Common myeloid progenitor, CD34-positive (primary cell): ENCODE data around the gene LIMS2.

Experiments
- CTCF ChIA-PET: fragments of 350-600 bp; sonication (Branson Sonifier 250); formaldehyde crosslinking; loops from one replicate; lab custom pipeline; 2021; ENCODE audit warnings: antibody characterized with exemption; lab: Charles Lee
- POLR2A ChIA-PET: fragments of 350-600 bp; sonication (Branson Sonifier 250); formaldehyde crosslinking; loops from one replicate; lab custom pipeline; 2021; ENCODE audit warnings: antibody characterized with exemption; lab: Charles Lee
- DNase-seq, 3 donors: peaks; one replicate each; pipeline versions ENCODE4 v3.0.0 to v3.0.0-alpha.2; 2013
- H3K27ac ChIP-seq, 2 experiments: 1 replicate in 1 of 2; 2 replicates in 1 of 2; pipeline ENCODE4 v1.7.0; 2013; ENCODE audit warnings: inconsistent platforms in 2 of 2, low read length in 2 of 2, mild to moderate bottlenecking in 2 of 2, low read depth in 1 of 2, moderate library complexity in 1 of 2; ENCODE audit not compliant: severe bottlenecking in 2 of 2, insufficient read depth in 1 of 2, poor library complexity in 1 of 2
- H3K27me3 ChIP-seq, 5 experiments: replicated peaks in 2 of 5; 1 replicate in 3 of 5; 2 replicates in 2 of 5; pipeline versions ENCODE4 v1.6.1 to v1.7.0; 2013; ENCODE audit warnings: low read length in 4 of 5, mild to moderate bottlenecking in 2 of 5, moderate library complexity in 2 of 5, inconsistent platforms in 1 of 5; ENCODE audit not compliant: insufficient read depth in 5 of 5, control insufficient read depth in 4 of 5
- H3K36me3 ChIP-seq, 4 experiments: 1 replicate in 2 of 4; 2 replicates in 2 of 4; pipeline versions ENCODE4 v1.6.1 to v1.7.0; 2013; ENCODE audit warnings: low read length in 3 of 4, control low read depth in 1 of 4, mild to moderate bottlenecking in 1 of 4; ENCODE audit not compliant: control insufficient read depth in 4 of 4, insufficient read depth in 4 of 4
- H3K4me1 ChIP-seq, 4 experiments: 1 replicate in 3 of 4; 2 replicates in 1 of 4; pipeline versions ENCODE4 v1.6.1 to v1.7.1; 2013; ENCODE audit warnings: low read length in 3 of 4, mild to moderate bottlenecking in 3 of 4, control low read depth in 1 of 4, inconsistent platforms in 1 of 4, moderate library complexity in 1 of 4; ENCODE audit not compliant: control insufficient read depth in 4 of 4, insufficient read depth in 4 of 4; ENCODE audit errors: control extremely low read depth in 1 of 4
- H3K4me3 ChIP-seq, 7 experiments: 1 replicate in 4 of 7; 2 replicates in 3 of 7; pipeline versions ENCODE4 v1.5.1 to v1.7.0; 2013; ENCODE audit warnings: mild to moderate bottlenecking in 7 of 7, low read length in 6 of 7, moderate library complexity in 6 of 7, inconsistent platforms in 2 of 7, low read depth in 2 of 7, control low read depth in 1 of 7; ENCODE audit not compliant: insufficient read depth in 4 of 7, control insufficient read depth in 1 of 7; ENCODE audit errors: extremely low read depth in 1 of 7
- H3K9me3 ChIP-seq, 5 experiments: 1 replicate in 4 of 5; 2 replicates in 1 of 5; pipeline versions ENCODE4 v1.6.1 to v1.7.1; 2013; ENCODE audit warnings: low read length in 4 of 5, mild to moderate bottlenecking in 2 of 5, inconsistent platforms in 1 of 5, low read depth in 1 of 5, moderate library complexity in 1 of 5; ENCODE audit not compliant: control insufficient read depth in 4 of 5, insufficient read depth in 2 of 5; ENCODE audit errors: control extremely low read depth in 1 of 5
- whole genome bisulfite sequencing: methylation state at CpG from one replicate; pipeline ENCODE4 v1.1.5; 2013; ENCODE audit not compliant: insufficient coverage; 5-methylcytosine and 5-hydroxymethylcytosine counted together

The LIMS2 gene

DNA sequence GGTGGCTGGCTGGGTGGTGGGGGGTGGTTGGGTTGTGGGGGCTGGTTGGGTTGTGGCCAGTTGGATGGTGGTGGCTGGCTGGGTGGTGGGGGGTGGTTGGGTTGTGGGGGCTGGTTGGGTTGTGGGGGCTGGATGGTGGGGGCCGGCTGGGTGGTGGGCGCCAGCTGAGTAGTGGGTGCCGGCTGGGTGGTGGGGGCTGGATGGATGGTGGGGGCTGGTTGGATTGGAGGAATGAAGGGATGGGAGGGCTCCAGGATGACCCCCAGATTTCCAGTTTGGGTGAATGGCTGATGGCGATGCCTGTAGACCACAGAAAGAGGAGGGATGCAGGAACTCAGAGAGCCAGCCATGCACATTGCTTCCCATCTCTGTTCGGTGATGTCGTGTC is 56.1 kb downstream of the LIMS2 start:
- 100% methylated on average over 4 of the region's 6 CpGs for WGBS
- Histone ChIP-seq H3K4me1 (peaks cover 0 to 50% (median 32%) of the 10 kb centered on the region in 4 experiments), H3K36me3 (no peaks in the 10 kb centered on the region), H3K9me3 (no peaks in the 10 kb centered on the region), H3K27ac (no peak overlapping the region), H3K27me3 (no peaks in the 10 kb centered on the region), H3K4me3 (no peak overlapping the region)
- POLR2A ChIA-PET: no interaction called here
- CTCF ChIA-PET: interaction anchor here (1.3 kb wide), 1 partner anchor 21 kb away, joined by 3 read pairs; no protein-coding TSS in a partner anchor
- DNase-seq: no peak

DNA sequence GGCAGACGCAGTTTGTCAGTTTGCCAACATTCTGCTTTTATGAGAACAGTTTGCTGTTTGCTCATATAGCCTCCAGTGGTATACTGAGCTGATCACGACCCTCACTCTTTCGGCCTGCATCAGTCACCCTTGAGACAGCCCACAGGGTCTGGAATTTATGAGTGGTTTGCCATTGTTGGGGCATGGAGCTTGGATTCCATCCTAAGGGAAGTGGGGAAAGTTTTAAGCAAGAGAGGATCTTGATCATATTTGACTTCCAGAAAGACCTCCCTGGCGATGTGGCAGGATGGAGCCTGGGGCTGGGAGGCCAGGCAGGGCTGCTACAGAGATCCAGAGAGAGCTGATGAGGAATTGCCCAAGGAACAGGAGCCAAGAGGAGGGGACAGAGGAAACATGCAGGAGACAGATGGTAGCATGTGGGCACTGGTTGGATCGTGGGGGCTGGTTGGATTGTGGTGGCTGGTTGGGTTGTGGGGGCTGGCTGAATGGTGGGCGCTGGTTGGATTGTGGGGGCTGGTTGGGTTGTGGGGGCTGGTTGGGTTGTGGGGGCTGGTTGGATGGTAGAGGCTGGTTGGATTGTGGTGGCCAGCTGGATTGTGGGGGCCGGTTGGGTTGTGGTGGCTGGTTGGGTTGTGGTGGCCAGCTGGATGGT is 56.7 kb downstream of the LIMS2 start:
- Histone ChIP-seq H3K9me3 (peaks cover 0 to under 1% (median 0%) of the 10 kb centered on the region in 5 experiments), H3K36me3 (no peaks in the 10 kb centered on the region), H3K27ac (no peak overlapping the region), H3K4me1 (peaks cover 0 to 50% (median 32%) of the 10 kb centered on the region in 4 experiments), H3K27me3 (no peaks in the 10 kb centered on the region), H3K4me3 (no peak overlapping the region)
- DNase-seq: no peak
- ChIA-PET POLR2A (no interaction called here), CTCF (interaction anchor here (1.3 kb wide), 1 partner anchor 21 kb away, joined by 3 read pairs; no protein-coding TSS in a partner anchor)
- WGBS: 84% methylated on average over 2 of the region's 7 CpGs

DNA sequence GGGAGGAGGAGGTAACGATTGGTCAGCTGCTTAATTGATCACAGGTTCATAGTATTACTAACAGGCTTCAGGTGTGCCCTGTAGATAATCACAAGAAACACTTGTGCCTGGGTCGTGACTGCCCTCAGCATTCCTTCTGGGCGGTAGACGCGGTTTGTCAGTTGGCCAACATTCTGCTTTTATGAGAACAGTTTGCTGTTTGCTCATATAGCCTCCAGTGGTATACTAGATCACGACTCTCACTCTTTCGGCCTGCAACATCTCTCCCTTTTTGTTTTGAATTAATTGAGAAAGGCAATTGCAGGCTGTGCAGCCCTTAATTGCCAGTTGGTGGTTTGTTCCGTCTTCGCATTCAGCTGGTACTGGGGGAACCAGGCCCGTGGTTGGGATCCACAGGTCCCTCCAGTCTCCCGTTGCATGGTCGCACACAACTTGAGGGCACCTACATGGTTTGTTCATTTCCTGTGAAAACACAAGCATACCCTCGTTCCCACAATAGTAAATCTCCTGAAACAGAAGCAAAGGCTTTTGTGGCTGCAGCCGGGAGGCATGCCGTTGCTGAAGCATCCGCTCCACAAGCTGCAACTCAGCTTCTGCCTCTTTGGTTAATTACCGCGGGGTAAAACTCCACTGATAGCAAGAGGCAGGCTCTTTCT is 59.7 kb downstream of the LIMS2 start:
- Histone ChIP-seq H3K4me1 (peaks cover 0 to 39% (median 25%) of the 10 kb centered on the region in 4 experiments), H3K9me3 (peaks cover 0 to 17% (median 10%) of the 10 kb centered on the region in 5 experiments), H3K27me3 (no peaks in the 10 kb centered on the region), H3K27ac (peak overlapping the region in 1 of 2 experiments; percentile 3), H3K36me3 (no peaks in the 10 kb centered on the region), H3K4me3 (peak overlapping the region in 1 of 7 experiments; percentile 48)
- 44% methylated on average over 18 of the region's 18 CpGs for WGBS
- DNase-seq: peak; percentile 36 to 82 (median 63)
- ChIA-PET CTCF (interaction anchor here (0.9 to 1.6 kb wide), 4 partner anchors 10 to 79 kb away, joined by 3 read pairs; no protein-coding TSS in a partner anchor), POLR2A (no interaction called here)

DNA sequence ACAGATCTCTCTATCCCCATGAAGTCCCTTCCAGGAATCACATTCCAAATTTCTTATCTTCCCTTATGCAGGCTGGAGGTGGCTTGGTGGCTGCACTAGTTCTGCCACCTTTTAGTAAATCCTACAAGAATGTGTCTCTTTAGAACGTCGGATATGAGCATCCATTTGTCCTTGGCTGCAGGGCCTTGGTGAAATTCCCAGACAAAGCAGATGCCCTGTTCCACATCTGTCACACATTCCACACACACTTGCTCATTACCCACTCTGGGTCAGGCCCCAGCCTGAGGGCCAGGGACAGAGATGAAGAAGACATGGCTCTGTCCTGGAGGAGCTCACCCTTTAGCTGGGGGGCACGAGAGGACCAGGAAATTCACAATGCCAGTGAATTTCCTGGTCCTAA is 60.6 kb downstream of the LIMS2 start:
- WGBS: 88% methylated on average over 3 of the region's 3 CpGs
- ChIA-PET POLR2A (no interaction called here), CTCF (interaction anchor here (1.0 to 1.6 kb wide), 2 partner anchors 10 to 78 kb away, joined by 3 read pairs; no protein-coding TSS in a partner anchor)
- Histone ChIP-seq H3K27me3 (no peaks in the 10 kb centered on the region), H3K9me3 (peaks cover 0 to 17% (median 10%) of the 10 kb centered on the region in 5 experiments), H3K4me1 (peaks cover 0 to 31% (median 18%) of the 10 kb centered on the region in 4 experiments), H3K27ac (peak overlapping the region in 1 of 2 experiments; percentile 3), H3K4me3 (no peak overlapping the region), H3K36me3 (no peaks in the 10 kb centered on the region)
- no peak for DNase-seq

DNA sequence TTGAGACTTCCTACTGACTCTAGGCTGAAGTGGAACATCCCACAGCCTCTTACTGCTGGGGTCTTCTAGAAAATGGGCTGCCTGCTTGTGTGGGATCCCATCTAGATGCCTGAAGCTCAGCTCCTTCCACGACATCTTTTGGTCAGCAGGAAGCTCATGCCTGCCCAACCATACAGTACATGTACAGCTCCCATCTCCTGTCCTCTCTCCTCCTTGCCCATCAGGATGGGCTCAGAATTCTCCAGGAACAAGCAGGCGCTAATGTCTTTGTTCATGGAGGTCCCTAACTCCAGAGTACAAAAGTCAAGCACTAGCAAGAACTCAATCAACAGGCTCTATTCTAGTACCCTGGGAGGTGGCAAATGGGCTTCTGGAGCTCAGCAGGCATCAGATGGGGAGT is 61.1 kb downstream of the LIMS2 start:
- no peak overlapping the region for H3K4me3 ChIP-seq
- H3K4me1 ChIP-seq: peaks cover 0 to 29% (median 18%) of the 10 kb centered on the region in 4 experiments
- DNase-seq: no peak
- ChIA-PET POLR2A (no interaction called here), CTCF (interaction anchor here (0.9 kb wide), 1 partner anchor 23 kb away, joined by 3 read pairs; no protein-coding TSS in a partner anchor)
- no peak overlapping the region for H3K27ac ChIP-seq
- no peaks in the 10 kb centered on the region for H3K36me3 ChIP-seq
- H3K27me3 ChIP-seq: no peaks in the 10 kb centered on the region
- peaks cover 0 to 17% (median 10%) of the 10 kb centered on the region in 5 experiments for H3K9me3 ChIP-seq
- WGBS: 100% methylated on average over 1 of the region's 2 CpGs

DNA sequence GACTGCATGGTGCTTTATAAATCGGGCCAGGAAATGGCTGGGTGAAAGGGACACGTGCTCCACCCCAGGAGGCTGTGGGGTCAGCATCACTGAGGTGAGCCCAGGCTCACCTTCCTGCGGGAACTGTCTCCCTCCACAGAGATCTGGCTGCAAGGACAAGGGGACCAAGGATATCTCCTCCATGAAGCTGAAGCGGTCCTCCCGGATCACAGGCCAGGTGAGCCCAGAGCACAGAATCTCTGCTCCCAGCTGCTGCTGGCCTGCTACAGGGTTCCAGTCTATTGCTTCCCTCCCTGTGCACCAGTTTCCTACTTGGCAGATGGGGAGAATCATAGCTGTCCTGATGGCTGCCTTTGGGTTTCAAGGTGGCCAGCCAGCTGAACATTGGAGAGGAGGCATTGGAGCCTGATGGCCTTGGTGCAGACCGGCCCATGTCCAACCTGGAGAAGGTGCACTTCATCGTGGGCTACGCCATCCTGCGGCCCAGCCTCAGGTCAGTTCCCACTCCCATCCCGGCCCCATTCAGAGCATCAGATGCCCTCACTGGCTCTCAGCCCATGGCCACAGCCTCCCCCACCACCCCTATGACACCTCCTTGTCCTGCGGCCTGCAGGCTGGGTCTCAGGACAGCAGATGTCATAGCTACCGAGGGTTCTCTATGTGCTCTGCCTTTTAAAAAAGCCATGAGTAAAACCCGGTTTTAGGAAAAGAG is 63.1 kb downstream of the LIMS2 start:
- H3K27ac ChIP-seq: no peak overlapping the region
- no peak for DNase-seq
- H3K36me3 ChIP-seq: no peaks in the 10 kb centered on the region
- CTCF ChIA-PET: no interaction called here
- peaks cover 0 to 17% (median 10%) of the 10 kb centered on the region in 5 experiments for H3K9me3 ChIP-seq
- 88% methylated on average over 13 of the region's 13 CpGs for WGBS
- POLR2A ChIA-PET: interaction anchor here (0.6 kb wide), 1 partner anchor 516 kb away, joined by 5 read pairs; no protein-coding TSS in a partner anchor
- no peak overlapping the region for H3K4me3 ChIP-seq
- no peaks in the 10 kb centered on the region for H3K27me3 ChIP-seq
- peaks cover 0 to 32% (median 23%) of the 10 kb centered on the region in 4 experiments for H3K4me1 ChIP-seq
